SW480 (cell line): ENCODE results near the gene TNFRSF18.
"Not testable (repeated sequence)": the region's sequence is repeated elsewhere in the genome, so short reads cannot be mapped to it uniquely, and the experiment has no call there.

ENCODE experiments used
- DNase-seq: peaks from one replicate; pipeline ENCODE4 v3.0.0-alpha.2; 2016; ENCODE audit warnings: low spot score

TNFRSF18 gene

GRCh38 chr1:1179346-1179982 lies 26.9 kb downstream of the TNFRSF18 start:
- DNase-seq: no peak

- DNase-seq: no peak
Measured at GRCh38 chr1:1178794-1179331, 27.5 kb downstream of the TNFRSF18 start.

GRCh38 chr1:1177452-1178206 lies 28.8 kb downstream of the TNFRSF18 start:
- DNase-seq: no peak

DNA sequence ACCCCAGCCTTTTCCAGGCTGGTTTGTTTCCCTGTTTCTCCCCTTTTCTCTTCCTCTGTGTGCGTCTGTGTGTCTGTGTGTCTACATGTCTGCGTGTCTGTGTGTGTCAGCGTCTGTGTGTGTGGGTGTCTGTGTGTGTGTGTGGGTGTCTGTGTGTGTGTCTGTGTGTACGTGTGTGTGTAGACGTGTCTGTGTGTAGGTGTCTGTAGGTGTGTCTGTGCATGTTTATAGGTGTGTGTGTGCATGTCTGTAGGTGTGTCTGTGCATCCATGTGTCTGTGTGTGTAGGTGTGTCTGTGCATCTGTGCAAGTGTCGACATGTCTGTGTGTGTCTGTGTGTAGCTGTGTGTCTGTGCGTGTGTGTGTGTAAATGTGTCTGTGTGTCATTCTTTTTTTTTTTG lies 29.5 kb downstream of the TNFRSF18 start:
- DNase-seq: no peak

DNA sequence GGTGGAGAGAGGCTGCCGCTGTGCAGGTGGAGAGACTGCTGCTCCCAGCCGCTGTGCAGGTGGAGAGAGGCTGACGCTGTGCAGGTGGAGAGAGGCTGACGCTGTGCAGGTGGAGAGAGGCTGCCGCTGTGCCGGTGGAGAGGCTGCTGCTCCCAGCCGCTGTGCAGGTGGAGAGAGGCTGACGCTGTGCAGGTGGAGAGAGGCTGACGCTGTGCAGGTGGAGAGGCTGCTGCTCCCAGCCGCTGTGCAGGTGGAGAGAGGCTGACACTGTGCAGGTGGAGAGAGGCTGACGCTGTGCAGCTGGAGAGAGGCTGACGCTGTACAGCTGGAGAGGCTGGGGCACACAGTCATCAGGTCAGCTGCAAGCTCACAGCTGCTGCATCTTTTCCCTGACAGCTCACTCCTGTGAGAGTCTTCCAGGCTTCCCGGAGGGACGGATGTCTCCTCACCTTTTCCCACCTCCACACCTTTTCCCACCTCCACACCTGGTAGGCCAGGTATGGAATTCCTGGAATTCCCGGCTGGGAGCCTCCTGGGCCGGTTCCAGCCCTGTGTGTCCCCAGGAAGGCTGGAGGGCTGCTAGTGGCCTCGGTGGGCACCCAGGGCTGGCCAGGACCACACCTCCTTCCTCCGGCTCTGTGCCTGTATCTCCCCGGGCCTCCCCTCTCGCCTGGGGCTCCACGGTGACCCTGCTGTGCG lies 30.2 kb downstream of the TNFRSF18 start:
- not testable (repeated sequence) for DNase-seq

GRCh38 chr1:1175221-1176062 lies 30.9 kb downstream of the TNFRSF18 start:
- DNase-seq: no peak

- no peak for DNase-seq
Measured at GRCh38 chr1:1173793-1174415, 32.5 kb downstream of the TNFRSF18 start, which contains the start of gene TTLL10. TSS of gene TTLL10 (plus strand) at chr1:1173880. CDS start at chr1:1179216, 5,336 bp downstream.

DNA sequence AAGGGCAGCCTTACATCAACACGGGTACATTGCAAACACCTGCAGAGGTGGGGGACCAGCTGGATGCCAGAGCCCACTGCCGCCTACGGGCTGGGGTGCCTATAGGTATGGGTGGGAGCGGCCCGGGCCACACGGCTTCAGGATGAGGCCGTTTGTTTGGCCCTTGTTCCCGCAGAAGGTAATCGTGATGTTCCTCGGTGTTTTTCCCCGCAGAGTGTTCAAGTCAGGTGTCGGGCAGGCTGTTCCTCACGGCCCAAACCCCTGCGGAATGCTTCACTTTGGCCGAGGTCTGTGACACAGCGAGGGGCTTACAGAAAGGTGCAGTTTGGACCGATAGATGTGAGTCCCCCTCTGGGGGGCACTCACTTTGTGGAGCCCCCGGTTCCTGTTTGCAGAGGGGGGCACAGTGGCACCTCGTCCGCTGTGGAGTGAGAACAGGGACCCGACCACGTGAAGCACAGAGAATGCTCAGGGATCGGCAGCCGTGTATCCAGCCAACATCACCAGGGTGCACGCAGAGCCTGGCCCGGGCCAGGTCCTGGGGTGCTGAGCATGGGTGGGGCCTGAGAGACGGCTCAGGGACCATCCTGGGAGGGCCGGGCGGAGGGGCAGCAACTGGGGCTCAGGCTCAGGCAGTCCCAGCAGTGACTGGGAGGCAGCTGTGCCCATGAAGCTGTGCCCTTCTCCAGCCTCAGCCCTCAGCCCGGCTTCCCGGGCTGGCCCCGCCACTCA lies 33.2 kb downstream of the TNFRSF18 start:
- no peak for DNase-seq

DNA sequence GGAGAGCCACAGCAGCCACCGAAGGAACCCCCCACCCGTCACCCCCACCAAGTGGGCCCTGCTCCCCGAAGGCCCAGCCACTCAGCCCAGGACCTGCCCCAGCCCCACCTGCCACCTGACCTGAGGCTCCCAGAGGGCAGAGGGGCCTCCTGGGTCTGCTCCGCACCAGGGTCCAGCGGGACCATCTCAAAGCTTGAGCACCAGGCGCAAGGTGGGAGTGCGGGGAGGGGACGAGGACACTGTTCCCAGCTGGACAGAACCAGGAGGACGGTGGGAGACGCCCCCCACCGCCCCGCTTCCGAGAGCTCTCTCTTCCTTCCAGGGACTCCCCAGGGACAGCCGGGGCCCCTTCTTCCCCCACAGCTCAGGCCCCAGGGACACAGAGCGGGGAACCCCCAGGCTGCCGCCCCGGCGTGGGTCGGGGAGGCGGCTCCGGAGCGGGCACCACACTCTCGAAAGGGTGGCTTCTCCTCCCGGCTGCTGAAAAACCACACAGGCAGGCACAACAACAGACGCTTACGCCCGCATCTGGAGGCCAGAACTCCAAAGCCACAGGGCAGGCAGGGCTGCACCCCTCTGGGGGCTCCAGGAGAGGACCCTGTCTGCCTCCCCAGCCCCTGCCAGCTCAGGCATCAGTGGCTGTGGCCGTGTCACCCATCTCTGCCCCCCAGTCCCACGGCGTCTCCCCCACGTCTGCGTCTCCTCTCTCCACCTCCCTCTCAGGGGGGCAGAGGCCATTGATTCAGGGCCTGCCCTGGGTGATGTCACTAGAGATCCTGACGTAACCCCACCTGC lies 34.6 kb downstream of the TNFRSF18 start:
- DNase-seq: no peak

DNA sequence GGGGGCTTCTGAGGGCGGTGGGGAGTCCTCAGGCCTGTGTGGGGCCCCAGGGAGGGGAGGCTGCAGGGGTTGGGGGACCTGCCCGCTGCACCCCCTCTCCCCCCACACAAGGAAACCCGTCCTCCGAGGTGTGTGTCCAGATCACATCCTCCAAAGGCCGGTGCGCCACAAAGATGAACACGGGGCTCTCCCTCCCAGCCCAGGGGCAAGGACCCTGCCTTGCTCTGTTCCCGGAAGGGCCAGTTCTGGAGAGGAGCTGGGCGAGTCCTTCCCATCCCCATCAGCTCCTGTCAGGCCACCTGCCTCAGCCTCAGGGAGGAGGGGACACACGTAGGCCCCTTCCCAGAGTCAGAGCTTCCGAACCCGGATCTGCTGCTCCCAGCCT lies 35.2 kb downstream of the TNFRSF18 start:
- no peak for DNase-seq

GRCh38 chr1:1170215-1171091 lies 35.9 kb downstream of the TNFRSF18 start:
- DNase-seq: no peak

- DNase-seq: no peak
Measured at GRCh38 chr1:1169429-1170214, 36.8 kb downstream of the TNFRSF18 start.

DNA sequence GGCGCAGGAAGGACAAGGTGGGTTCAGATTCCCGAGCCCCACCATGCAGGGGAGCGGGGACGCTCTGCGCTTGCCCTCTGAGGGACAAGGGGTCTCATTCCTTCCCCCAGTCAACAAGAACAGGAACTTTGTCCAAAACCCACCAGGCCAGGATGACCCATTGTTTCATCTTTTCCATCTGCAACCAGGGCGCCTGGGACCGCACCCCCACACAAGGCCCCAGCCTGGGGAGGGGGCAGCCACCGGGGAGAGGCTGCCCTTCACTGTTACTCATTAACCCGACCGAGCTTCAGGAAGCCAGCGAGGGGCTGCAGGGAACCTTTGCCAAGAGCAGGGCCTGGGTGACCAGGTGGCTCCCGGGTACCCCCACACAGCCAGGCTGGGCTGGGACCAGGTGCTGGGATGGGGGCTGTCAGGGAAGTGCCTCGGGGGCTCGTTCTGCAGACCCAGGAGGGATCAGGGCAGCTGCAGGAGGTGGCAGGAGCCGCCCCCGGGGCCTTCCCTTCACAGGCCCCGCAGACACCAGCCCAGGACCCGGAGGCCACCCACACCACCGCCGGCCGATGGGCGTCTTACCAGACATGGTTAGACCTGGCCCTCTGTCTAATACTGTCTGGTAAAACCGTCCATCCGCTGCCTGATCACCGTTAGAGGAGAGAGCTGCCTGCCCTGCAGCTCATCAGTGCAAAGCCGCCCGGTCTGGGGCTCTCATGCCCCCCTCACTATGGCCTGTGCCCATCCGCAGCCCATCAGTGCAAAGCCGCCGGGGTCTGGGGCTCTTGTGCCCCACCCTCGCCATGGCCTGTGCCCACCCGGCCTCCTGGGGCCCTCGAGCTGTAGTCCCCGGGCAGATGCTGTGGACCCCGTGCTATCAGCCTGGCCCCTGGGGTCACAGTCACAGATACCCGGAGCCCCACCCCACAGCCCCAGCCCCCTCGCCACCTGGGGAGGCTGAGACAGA lies 37.7 kb downstream of the TNFRSF18 start:
- DNase-seq: no peak

DNA sequence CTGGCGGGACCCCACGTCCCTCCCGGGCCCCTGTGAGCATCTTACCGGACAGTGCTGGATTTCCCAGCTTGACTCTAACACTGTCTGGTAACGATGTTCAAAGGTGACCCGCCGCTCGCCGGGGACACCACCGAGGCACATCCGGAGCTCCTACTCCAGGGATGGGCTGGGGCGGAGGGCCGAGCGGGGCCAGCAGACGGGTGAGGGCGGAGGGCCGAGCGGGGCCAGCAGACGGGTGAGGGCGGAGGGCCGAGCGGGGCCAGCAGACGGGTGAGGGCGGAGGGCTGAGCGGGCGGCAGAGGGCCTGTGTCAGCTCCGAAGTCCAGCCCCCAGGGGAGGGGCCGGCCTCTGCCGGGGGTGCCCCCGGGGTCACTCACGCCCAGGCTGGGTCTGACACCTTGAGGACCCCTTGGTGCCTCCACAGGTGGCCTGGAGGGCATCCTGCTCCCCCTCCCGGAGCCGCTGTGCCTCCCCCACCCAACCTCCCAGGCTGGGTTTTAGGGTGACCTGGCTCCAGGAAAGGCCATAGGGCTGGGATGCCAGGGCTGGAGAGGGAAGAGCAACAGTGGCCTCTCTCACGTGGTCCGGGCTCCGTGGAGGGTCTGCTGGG lies 38.4 kb downstream of the TNFRSF18 start:
- no peak for DNase-seq

DNA sequence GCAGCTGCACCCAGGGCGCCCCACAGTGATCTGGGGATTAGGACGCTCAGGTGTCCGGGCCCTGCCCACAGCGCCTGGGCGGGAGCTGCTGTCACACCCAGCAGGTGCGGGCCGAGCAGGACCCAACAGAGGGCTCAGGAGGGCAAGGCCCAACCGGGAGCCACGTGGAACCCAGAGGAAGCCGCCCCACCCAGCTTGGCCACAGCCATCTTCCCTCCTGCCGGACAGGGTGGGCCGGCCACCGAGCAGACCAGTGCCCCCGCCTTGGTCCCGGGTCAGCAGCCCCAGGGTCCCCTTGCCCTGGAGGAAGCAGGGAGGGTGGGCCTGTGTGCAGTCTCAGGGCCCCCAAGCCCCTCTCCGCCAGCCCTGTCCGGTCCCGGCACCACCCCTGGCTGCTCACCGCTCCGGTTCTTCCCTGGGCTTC lies 39.0 kb downstream of the TNFRSF18 start:
- no peak for DNase-seq

- no peak for DNase-seq
Measured at GRCh38 chr1:1166642-1167397, 39.6 kb downstream of the TNFRSF18 start.
